T-helper 1 cell treated with Interleukin-12 subunit alpha and Interleukin-12 subunit beta and Interleukin-4 antibody, amounts not matched to agents 30 μg/mL and 1 μg/mL, for 36 hours (primary cell): ENCODE results near the gene SCO2.

Experiments
- H3K27ac Mint-ChIP-seq: one replicate; pipeline ENCODE4 v1.8.0; 2021; ENCODE audit warnings: mild to moderate bottlenecking, mixed read lengths
- H3K27me3 Mint-ChIP-seq: one replicate; pipeline ENCODE4 v1.8.0; 2021; ENCODE audit warnings: low read depth, mixed read lengths
- H3K36me3 Mint-ChIP-seq: one replicate; pipeline ENCODE4 v1.8.0; 2021; ENCODE audit warnings: low read depth, mixed read lengths
- H3K4me1 Mint-ChIP-seq: one replicate; pipeline ENCODE4 v1.8.0; 2021; ENCODE audit warnings: low read depth, mixed read lengths
- H3K4me3 Mint-ChIP-seq: one replicate; pipeline ENCODE4 v1.8.0; 2021; ENCODE audit warnings: mild to moderate bottlenecking, moderate library complexity, mixed read lengths
- H3K9me3 Mint-ChIP-seq: one replicate; pipeline ENCODE4 v1.8.0; 2021; ENCODE audit warnings: mixed read lengths

Gene SCO2, protein sequence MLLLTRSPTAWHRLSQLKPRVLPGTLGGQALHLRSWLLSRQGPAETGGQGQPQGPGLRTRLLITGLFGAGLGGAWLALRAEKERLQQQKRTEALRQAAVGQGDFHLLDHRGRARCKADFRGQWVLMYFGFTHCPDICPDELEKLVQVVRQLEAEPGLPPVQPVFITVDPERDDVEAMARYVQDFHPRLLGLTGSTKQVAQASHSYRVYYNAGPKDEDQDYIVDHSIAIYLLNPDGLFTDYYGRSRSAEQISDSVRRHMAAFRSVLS

DNA sequence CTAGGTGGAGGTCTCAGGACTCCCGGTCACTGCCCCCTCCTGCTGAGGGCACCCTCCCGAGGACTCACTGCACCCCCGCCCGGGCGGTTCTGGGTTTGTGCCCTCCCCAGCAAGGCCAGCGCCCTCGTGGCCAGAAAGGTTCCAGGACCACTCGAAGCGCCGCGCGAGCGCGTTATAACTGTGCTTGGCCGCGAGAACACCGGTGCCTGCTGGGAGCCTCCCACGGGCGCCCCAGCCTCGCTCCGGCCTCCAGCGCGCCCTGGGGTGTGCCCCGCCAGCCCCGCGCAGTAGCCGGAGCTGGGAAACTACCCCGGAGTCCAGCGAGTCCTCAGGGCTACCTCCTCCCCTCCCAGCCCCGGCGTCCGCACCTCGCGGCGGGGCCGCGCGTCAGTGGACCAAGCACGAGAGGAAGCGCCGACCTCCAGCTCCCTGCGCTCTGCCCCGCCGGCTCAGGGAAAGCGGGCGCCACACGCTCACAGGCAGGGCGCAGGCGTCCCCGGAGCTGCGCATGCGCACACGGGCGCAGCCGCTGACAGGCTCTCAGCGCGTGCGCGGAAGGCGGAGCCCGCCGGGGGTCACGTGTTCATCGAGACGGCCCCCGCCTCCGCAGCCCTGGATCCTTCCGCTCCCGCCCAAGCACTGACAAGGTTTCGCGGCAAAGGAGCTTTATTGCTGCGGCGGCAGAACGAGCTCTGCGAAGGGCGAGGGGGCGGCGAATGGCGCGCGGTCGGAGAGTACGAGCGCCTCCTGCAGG is at the start of gene SCO2:
TSS of gene SCO2 (minus strand) at position 495 of the 754 bp plus-strand sequence. CDS start 1,187 bp downstream, outside the sequence.
- Mint-ChIP-seq H3K4me3 (peak within 1 kb of the TSS; percentile 90), H3K27me3 (no peaks in the 10 kb centered on the region), H3K36me3 (peaks cover 20% of the 10 kb centered on the region), H3K27ac (peak within 1 kb of the TSS; percentile 92), H3K4me1 (peaks cover 29% of the 10 kb centered on the region), H3K9me3 (no peaks in the 10 kb centered on the region)

DNA sequence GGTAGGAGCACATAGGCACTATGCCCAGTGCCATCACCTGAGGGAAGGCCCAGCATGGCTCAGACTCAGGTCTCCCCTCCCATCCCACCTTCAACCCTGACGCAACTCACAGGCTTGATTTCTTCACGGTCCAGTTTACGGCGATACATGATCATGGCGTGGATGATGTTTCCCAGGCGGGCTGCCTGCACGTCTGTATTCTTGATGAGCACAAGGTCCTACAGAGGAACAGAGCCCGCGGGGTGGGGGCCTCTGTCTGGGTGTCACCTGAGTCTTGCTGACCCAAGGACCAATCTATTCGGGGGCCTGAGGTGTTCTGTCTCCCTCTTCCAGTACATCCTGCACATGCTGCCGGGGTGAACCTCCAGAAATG is 49.0 kb upstream of the SCO2 start:
- Mint-ChIP-seq H3K9me3 (no peaks in the 10 kb centered on the region), H3K36me3 (peaks cover 16% of the 10 kb centered on the region), H3K4me1 (peaks cover 3% of the 10 kb centered on the region), H3K27ac (no peak overlapping the region), H3K4me3 (no peak overlapping the region), H3K27me3 (no peaks in the 10 kb centered on the region)

DNA sequence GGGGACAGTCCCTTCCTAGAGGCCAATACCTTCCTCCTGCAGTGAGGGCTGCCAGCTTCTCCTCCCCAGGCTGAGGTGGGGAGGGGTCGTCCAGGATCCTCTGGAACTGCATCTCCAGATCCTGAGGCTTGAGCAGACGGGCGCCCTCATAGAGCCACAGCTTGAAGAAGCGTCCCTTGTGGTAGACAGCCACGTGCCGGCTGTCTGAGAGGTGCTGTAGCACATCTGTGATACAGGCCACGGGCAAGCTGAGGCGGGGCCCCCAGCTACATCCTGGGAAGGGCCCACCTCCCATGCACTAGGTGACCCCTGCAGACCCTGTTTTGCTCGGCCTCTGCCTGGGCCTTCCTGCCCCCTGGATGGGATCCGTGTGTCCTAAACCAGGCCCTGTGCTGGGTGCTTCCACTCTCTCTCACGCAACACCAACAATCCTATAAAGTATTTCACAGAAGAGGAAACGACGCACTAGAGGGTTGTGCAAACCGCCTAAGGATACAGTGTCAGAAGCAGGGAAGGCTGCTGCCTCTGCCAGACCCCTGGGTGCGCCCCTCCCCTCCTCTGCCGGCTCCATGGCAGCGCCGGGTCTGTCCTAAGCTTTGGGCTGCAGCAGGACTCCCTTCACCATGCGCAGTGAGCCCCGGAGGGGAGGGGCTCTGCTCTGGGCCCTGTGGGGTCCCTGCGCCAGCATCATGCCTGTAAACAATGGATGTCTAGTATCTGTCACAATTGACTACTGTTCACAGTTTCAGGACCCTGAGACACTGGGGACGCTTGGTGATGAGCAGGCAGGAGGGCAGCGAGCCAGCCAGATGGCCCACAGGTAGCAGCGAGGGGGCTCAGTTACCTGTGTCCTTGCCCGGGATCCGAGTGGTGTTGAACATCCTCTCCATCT is 48.3 kb upstream of the SCO2 start:
- Mint-ChIP-seq H3K36me3 (peaks cover 21% of the 10 kb centered on the region), H3K9me3 (no peaks in the 10 kb centered on the region), H3K4me3 (no peak overlapping the region)

DNA sequence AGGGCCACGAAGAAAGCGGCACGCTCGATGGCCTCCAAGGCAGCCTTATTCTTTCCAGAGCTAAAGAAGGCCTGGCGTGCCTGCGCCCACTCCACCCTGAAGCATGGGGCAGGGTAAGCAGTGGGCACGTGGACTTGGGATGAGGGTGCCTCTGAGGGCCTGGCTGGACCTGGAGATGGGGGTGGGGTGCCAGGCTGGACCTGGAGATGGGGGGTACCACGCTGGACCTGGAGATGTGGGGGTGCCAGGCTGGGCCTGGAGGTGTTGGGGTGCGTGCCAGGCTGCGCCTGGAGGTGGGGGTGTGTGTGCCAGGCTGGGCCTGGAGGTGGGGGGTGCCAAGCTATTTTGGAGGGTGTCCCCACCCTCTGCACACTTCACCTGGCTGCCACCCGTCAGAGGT is 47.6 kb upstream of the SCO2 start:
- H3K36me3 Mint-ChIP-seq, result peaks cover 24% of the 10 kb centered on the region
- no peak overlapping the region for H3K4me3 Mint-ChIP-seq

More for the DNA sequence above, 48.3 kb upstream of the SCO2 start:
- Mint-ChIP-seq H3K27me3 (no peaks in the 10 kb centered on the region), H3K4me1 (peaks cover 3% of the 10 kb centered on the region), H3K27ac (no peak overlapping the region)

DNA sequence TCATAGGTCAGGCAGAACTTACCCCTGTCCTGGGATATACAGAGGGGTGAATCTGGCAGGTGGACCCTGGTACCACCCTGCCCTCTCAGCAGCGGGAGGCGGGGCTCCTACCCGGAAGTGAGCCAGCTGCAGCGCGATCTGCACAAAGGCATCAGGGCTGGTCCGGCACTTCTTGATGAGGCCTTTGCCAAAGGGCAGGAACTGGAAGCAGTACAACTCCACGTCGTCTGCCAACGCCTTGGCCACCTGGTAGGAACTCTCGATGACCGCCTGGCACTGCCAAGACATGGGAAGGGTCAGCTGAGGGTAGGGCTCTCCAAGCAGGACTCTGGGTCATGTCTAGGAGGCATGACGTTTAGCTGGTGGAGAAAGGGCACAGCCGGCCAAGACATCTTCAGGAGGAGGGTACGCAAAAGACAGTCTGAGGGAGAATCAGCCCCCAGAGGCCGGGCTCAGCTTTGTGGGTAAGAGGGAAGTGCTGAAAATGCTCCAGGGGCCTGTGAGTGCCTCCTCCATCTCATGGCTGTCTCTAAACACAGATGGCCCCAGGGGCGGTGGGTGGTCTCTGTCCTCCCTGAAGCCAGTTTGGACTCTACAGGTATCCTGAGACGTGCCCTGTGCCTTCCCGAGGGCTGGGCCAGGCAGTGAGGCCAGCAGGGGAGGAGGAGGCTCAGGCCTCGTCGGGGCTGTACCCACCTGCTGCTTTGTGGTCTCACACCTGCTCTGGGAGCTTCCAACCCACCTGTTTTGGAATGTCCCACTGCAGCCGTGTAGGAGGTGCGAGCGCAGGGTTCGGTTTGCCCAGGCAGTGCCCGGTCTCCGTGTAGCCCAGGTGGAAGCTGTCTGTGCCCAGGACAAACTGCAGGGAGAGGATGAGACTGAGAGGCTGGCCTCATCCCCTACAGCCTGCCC is 46.1 kb upstream of the SCO2 start:
- peaks cover 24% of the 10 kb centered on the region for H3K36me3 Mint-ChIP-seq
- H3K27ac Mint-ChIP-seq, result no peak overlapping the region
- no peaks in the 10 kb centered on the region for H3K9me3 Mint-ChIP-seq
- H3K27me3 Mint-ChIP-seq, result no peaks in the 10 kb centered on the region
- no peak overlapping the region for H3K4me3 Mint-ChIP-seq
- H3K4me1 Mint-ChIP-seq, result no peaks in the 10 kb centered on the region

More for the DNA sequence above, 47.6 kb upstream of the SCO2 start:
- no peaks in the 10 kb centered on the region for H3K9me3 Mint-ChIP-seq
- H3K4me1 Mint-ChIP-seq, result peaks cover 3% of the 10 kb centered on the region
- H3K27ac Mint-ChIP-seq, result no peak overlapping the region
- H3K27me3 Mint-ChIP-seq, result no peaks in the 10 kb centered on the region

DNA sequence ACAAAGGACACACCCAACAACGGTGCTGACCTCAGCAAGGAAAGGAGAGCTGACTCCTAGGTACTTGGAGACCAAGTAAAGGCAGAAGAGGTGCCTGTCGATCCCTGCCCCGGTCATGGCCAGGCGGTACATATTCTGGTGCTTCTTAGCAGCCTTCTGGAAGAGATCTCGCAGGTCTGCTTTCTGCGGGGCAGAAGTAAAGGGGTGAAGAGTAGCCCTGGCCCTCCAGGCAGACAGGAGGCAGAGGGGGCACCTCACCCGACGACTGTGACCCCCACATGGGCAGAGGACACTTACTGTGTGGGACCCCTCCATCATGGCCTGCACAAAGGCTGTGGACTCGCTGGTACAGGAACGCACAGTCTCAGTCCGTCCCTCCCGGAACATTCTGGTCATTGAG is 45.5 kb upstream of the SCO2 start:
- Mint-ChIP-seq H3K27me3 (no peaks in the 10 kb centered on the region), H3K36me3 (peaks cover 24% of the 10 kb centered on the region), H3K4me3 (no peak overlapping the region), H3K9me3 (no peaks in the 10 kb centered on the region), H3K27ac (no peak overlapping the region), H3K4me1 (no peaks in the 10 kb centered on the region)

DNA sequence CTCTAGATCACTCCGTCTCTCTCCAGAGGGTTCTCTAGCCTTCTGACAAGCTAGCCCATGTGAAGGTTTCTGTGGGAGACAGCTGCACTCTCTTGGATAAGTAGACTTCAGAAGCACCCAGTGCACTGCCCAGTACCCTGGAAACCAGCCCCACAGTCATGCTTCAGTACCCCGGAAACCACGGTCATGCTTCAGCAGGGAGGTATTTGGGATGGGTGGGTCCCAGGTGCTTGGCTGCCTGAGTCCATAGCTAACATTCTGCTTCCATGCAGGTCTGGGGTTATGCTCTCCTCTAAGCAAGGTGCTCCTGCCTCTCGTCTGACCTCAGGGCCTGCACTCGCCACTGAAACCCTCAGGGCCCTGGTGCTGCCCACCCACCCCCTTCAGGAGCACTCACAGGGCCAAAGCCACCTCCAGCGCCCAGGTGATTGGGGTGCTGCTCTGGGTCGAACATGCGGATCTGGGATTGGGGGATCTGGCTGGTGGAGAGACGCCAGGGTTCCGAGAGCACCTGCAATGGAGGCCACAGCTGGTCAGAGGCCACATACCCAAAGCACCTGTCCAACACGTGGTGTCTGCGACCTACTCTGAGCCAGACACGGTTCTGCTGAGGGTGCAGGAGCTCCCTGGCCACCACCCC is 44.6 kb upstream of the SCO2 start:
- H3K36me3 Mint-ChIP-seq, result peaks cover 24% of the 10 kb centered on the region
- no peaks in the 10 kb centered on the region for H3K4me1 Mint-ChIP-seq
- no peak overlapping the region for H3K4me3 Mint-ChIP-seq
- H3K9me3 Mint-ChIP-seq, result no peaks in the 10 kb centered on the region
- H3K27ac Mint-ChIP-seq, result no peak overlapping the region
- H3K27me3 Mint-ChIP-seq, result no peaks in the 10 kb centered on the region

DNA sequence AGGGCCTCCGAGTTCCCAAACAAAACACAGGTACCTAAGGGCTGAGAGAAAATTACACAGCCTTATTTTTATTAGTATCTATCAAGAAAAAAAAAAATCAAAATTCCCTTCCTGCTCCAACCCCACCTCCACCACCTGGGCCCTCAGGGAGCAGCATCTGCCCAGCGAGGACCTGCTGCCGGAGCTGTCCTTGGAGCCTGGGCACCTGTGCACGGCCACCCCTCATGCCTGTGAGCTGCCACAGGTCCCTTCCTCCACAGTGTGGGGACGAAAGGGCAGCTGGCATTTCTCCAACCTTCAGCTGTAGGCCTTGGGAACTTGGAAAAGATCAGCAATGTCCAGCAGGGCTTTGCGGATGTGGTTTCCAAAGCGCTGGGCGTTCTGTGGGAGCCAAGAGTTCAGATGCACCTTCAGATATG is 43.7 kb upstream of the SCO2 start:
- Mint-ChIP-seq H3K27me3 (no peaks in the 10 kb centered on the region), H3K27ac (no peak overlapping the region), H3K36me3 (peaks cover 24% of the 10 kb centered on the region), H3K4me3 (no peak overlapping the region), H3K4me1 (no peaks in the 10 kb centered on the region), H3K9me3 (no peaks in the 10 kb centered on the region)

DNA sequence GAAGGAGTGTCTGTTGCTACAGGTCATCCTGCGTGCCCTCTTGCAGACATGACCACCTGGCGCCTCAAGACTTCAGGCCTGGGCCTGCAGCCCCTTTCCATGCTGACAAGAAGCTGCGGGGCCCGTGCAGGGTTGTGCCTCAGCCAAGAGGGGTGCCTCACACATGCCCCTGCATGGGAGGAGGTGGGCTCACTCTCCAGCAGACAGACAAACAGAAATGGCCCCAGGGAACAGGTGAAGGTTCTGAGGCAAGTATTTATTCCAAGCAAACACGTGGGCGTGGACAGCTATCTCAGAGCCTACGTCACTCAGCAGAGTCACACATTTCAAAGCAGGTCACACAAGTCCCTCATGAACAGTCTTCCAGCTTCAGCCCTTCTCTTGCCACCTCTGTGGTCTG is 43.2 kb upstream of the SCO2 start:
- Mint-ChIP-seq H3K4me3 (no peak overlapping the region), H3K36me3 (peaks cover 24% of the 10 kb centered on the region), H3K27me3 (no peaks in the 10 kb centered on the region), H3K27ac (no peak overlapping the region), H3K9me3 (no peaks in the 10 kb centered on the region), H3K4me1 (no peaks in the 10 kb centered on the region)

DNA sequence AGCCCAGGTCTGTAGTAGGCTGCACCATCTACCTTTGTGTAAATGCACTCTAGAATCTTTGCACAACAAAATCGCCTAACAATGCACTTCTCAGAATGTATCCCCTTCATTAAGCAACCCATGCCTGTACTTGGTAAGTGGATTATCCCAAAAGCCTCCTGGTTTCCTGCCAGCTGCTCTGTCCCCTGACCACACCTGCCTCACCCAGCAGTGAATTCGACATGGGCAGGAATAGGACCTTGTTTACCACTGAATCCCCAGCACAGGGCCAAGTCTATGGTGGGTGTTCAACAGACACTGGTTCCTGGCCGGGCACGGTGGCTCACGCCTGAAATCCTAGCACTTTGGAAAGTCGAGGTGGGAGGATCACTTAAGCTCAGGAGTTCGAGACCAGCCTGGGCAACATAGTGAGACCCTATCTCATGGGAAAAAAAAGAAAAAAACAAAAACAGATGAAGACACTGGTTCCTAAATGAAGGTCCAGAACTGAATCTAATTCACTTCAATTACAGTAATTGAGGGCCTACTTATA is 42.4 kb upstream of the SCO2 start:
- Mint-ChIP-seq H3K36me3 (peaks cover 24% of the 10 kb centered on the region), H3K27ac (no peak overlapping the region), H3K4me1 (peaks cover 8% of the 10 kb centered on the region), H3K27me3 (peaks cover 7% of the 10 kb centered on the region), H3K4me3 (no peak overlapping the region), H3K9me3 (no peaks in the 10 kb centered on the region)

DNA sequence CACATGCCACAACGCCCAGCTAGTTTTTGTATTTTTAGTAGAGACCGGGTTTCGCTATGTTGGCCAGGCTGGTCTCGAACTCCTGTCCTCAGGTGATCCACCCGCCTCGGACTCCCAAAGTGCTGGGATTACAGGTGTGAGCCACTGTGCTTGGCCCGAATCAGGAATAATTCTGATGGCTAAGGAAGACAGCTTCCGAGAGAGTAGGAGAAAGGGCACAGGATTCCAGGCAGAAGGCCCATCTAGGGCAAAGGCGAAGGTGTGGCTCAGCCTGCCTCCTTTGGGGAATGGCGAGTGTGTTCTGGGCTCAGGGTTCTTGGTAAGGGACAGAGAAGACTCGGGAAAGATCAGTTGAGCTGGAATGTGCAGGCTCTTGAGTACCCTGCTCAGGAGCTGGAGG is 38.9 kb upstream of the SCO2 start:
- Mint-ChIP-seq H3K27me3 (peaks cover 8% of the 10 kb centered on the region), H3K4me1 (peaks cover 17% of the 10 kb centered on the region), H3K27ac (no peak overlapping the region), H3K4me3 (no peak overlapping the region), H3K36me3 (peaks cover 8% of the 10 kb centered on the region), H3K9me3 (no peaks in the 10 kb centered on the region)

DNA sequence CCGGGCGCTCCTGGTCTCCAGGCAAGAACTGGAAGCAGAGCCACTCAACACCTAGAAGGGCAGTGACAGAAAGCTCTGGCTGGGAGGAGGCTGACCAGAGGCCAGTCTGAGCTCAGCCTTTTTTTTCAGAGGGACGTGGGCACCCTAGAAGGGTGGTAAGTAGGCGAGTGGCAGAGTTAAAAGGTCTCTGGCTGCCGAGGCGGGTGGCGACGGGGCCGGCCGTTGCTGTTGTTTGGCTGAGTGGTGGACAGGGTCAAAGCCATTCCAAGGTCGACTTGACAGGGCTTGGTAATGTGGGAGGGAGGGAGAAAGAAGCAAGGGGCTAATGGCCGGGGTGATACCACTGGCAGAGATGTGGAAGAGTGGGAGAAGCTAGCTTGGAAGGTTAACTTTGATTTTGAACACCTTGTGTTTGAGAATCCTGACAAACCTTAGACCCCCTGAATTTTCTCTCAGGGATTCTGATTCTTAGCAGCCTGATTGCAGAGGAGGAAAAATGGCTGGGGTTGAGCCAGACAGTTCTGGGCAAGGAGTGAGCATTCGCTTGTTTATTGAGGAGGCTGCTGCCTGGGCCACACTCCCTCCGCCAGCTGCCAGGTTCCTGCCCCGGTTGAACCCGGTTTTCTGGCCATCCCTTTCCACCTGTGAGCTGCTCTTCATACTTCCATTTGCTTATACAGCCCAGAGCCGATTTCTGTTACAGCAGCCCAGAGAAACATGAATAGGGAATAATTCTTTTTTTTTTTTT is 38.2 kb upstream of the SCO2 start:
- peak overlapping the region; percentile 90 for H3K4me3 Mint-ChIP-seq
- H3K27me3 Mint-ChIP-seq, result peaks cover 8% of the 10 kb centered on the region
- peaks cover 2% of the 10 kb centered on the region for H3K36me3 Mint-ChIP-seq
- peak overlapping the region; percentile 79 for H3K27ac Mint-ChIP-seq
- peaks cover 17% of the 10 kb centered on the region for H3K4me1 Mint-ChIP-seq
- H3K9me3 Mint-ChIP-seq, result no peaks in the 10 kb centered on the region
